Upper lobe of left lung (tissue), 6 donors: ENCODE measurements around the gene ZMYND11. TPM values are rescaled to one million over a fixed set of nuclear protein-coding genes. Genes with fewer than 3 reads are reported as not detected.

Experiments
- ATAC-seq, 2 donors: fragments of 200-7000 bp; cut with Tn5 transposase; one replicate each; pipeline ENCODE4 v1.9.1; 2022; ENCODE audit warnings: mild to moderate bottlenecking in 2 of 2, moderate library complexity in 2 of 2; ENCODE audit not compliant: low FRiP score in 2 of 2
- DNase-seq, 2 donors: peaks; one replicate each; pipeline ENCODE4 v3.0.0-alpha.2; 2019 to 2020
- H3K27ac ChIP-seq, 4 donors: fragments of 200-600 bp; sonication (generic); one replicate each; pipeline ENCODE4 v1.5.1; 2016 to 2019
- H3K27me3 ChIP-seq, 4 donors: fragments of 200-600 bp; sonication (generic); one replicate each; pipeline ENCODE4 v1.5.1; 2017 to 2019
- H3K36me3 ChIP-seq, 4 donors: fragments of 200-600 bp; sonication (generic); one replicate each; pipeline ENCODE4 v1.5.1; 2016 to 2019
- H3K4me1 ChIP-seq, 4 donors: fragments of 200-600 bp; sonication (generic); one replicate each; pipeline ENCODE4 v1.5.1; 2018 to 2019
- H3K4me3 ChIP-seq, 4 donors: fragments of 200-600 bp; sonication (generic); one replicate each; pipeline ENCODE4 v1.5.1; 2017 to 2019; ENCODE audit warnings: mild to moderate bottlenecking in 2 of 4, moderate library complexity in 1 of 4
- H3K9me3 ChIP-seq, 4 donors: fragments of 200-600 bp; sonication (generic); one replicate each; pipeline ENCODE4 v1.5.1; 2018 to 2019
- CTCF ChIP-seq, 6 experiments: fragments of 450-650 bp in 4 of 6; fragments of 200-600 bp in 2 of 6; sonication (generic) in 2 of 6; IDR thresholded peaks; one replicate each; pipeline ENCODE4 v1.5.1; 2016 to 2019; ENCODE audit warnings: antibody characterized with exemption in 6 of 6
- EP300 ChIP-seq, 4 donors: sonication (generic); formaldehyde crosslinking; IDR thresholded peaks; one replicate each; pipeline ENCODE4 v1.5.1; 2017; ENCODE audit warnings: antibody characterized with exemption in 4 of 4, control low read depth in 2 of 4
- POLR2A ChIP-seq, 4 donors: fragments of 450-650 bp; IDR thresholded peaks; one replicate each; pipeline ENCODE4 v1.5.1; 2016 to 2017; ENCODE audit warnings: antibody characterized with exemption in 4 of 4, mild to moderate bottlenecking in 2 of 4
- POLR2AphosphoS5 ChIP-seq, 2 donors: sonication (generic); formaldehyde crosslinking; IDR thresholded peaks; one replicate each; pipeline ENCODE4 v1.5.1; 2017; ENCODE audit warnings: antibody characterized with exemption in 2 of 2
- WGBS, 2 donors: methylation state at CpG; one replicate each; pipeline ENCODE4 v1.1.5; 2017 to 2018; 5-methylcytosine and 5-hydroxymethylcytosine counted together
- total RNA-seq, 6 donors: library from RNA; depleted of rRNA in 4 of 6; stranded (reverse); fragments of >200 nt in 4 of 6; gene quantifications; one replicate each; pipeline versions ENCODE4 v1.1.0 to v1.2.1, GENCODE V29; 2016 to 2021
- donor health status: DM: no; HTN: no; CAD: no; lungs with moderate emphysema.
- donor health status: DM: no; HTN: yes; CAD: no; lungs with severe emphysema.

The ZMYND11 gene
- total RNA-seq, 6 donors from 2014 or later: 46.1 to 76.5 (median 63.4) TPM

DNA sequence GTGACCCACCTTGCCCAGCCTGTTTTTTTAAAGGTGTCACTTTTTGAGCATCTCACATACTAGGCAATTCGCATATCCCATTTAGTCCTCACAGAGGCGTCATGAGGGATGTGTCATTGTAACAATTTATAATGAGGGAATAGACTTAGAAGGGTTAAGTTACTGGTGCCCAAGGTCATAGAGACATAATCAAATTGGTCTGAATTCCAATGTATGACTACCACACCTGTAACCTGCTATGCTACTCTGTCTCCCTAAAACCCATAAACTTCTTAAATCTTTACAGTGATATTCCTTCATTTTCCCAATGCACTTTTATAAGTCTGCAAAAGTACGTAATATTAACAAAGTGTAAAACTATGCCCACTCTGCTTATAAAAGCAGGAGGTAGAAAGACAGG lies 7.1 kb downstream of the ZMYND11 start:
- H3K4me1 ChIP-seq: peaks cover under 1 to 16% (median 10%) of the 10 kb centered on the region in 4 donors
- DNase-seq (no peak), ATAC-seq (no peak)
- H3K9me3 ChIP-seq: no peaks in the 10 kb centered on the region
- no peaks in the 10 kb centered on the region for H3K27me3 ChIP-seq
- WGBS, 2 donors: 91 to 95% methylated on average over 3 of the region's 3 CpGs
- no peak for TF ChIP-seq CTCF (IDR thresholded peaks at IDR 0.05)
- no peak for TF ChIP-seq EP300 (IDR thresholded peaks at IDR 0.05)
- no peak for TF ChIP-seq POLR2AphosphoS5 (IDR thresholded peaks at IDR 0.05)
- H3K36me3 ChIP-seq: no peaks in the 10 kb centered on the region
- H3K27ac ChIP-seq: no peak overlapping the region
- H3K4me3 ChIP-seq: no peak overlapping the region

DNA sequence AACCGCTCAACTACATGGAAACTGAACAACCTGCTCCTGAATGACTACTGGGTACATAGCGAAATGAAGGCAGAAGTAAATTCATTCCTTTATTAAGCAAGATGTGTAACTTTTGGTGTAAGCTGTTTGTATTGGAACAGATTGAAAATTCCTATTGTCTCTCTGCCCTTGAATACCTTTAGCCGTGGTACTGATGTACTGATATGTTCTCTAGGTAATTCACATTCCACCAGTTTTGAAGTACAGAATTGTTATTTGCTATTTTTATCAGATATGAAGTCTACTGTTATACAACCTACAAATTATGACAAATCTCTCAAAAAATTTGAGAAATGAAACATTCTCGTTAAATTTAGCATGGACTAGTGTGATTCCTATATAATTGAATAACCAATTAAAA lies 17.7 kb downstream of the ZMYND11 start:
- ATAC-seq (no peak), DNase-seq (no peak)
- Histone ChIP-seq H3K4me1 (peaks cover 0 to 2% (median 0%) of the 10 kb centered on the region in 4 donors), H3K9me3 (no peaks in the 10 kb centered on the region), H3K27me3 (no peaks in the 10 kb centered on the region), H3K27ac (no peak overlapping the region), H3K4me3 (no peak overlapping the region), H3K36me3 (no peaks in the 10 kb centered on the region)
- no peak for TF ChIP-seq EP300 (IDR thresholded peaks at IDR 0.05)
- WGBS, 2 donors: 75 to 82% methylated on average over 4 of the region's 4 CpGs

DNA sequence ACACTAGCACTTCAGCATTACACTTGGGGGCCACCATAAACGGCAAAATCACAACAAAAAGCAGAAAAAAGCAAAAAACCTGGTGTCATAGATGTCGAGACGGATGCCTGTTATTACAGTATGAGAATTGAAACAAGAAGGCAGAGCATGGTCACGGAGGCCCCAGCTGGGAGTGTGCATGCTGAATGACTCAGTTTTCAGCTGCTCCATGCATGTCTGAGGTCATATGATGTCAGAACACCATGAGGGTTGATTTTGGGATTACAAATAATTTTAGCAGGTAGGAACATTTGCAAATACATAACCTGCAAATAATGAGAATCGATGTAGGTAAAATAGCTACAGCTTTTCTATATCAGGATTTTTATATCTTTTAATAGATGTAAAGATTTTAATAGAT lies 19.1 kb downstream of the ZMYND11 start:
- peak in 1 of 2 donors; percentile 68 for ATAC-seq
- WGBS, 2 donors: 90 to 93% methylated on average over 5 of the region's 5 CpGs
- no peak overlapping the region for H3K27ac ChIP-seq

DNA sequence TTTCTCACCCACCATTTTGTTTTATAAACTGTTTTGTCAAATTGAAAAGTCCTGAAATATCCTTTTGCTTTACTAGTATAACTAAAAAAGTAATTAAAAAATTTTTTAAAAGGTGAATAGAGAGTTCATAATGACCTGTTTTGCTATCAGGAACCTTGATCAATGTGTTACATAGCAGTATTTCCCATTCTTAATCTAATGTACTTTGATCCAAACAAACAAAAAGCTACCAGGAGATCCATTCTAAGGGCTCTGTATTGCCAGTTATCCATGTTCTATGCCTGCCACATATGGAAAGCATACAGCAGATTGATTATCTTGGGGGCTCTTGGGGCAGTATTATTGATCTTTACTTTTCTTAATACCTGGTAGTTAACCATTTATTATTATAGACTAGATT lies 32.1 kb downstream of the ZMYND11 start:
- Histone ChIP-seq H3K4me3 (no peak overlapping the region), H3K27me3 (no peaks in the 10 kb centered on the region), H3K36me3 (no peaks in the 10 kb centered on the region), H3K27ac (no peak overlapping the region), H3K9me3 (no peaks in the 10 kb centered on the region), H3K4me1 (peaks cover 0 to 5% (median 0%) of the 10 kb centered on the region in 4 donors)
- ATAC-seq: no peak
- DNase-seq: no peak
- TF ChIP-seq POLR2A (IDR thresholded peaks at IDR 0.05) (no peak), CTCF (IDR thresholded peaks at IDR 0.05) (no peak), EP300 (IDR thresholded peaks at IDR 0.05) (no peak)

More for the DNA sequence above, 19.1 kb downstream of the ZMYND11 start:
- no peak overlapping the region for H3K4me3 ChIP-seq
- H3K9me3 ChIP-seq: no peaks in the 10 kb centered on the region
- no peak for TF ChIP-seq EP300 (IDR thresholded peaks at IDR 0.05)
- no peak for TF ChIP-seq CTCF (IDR thresholded peaks at IDR 0.05)
- TF ChIP-seq POLR2AphosphoS5 (IDR thresholded peaks at IDR 0.05): no peak
- no peak for TF ChIP-seq POLR2A (IDR thresholded peaks at IDR 0.05)
- DNase-seq: no peak
- H3K27me3 ChIP-seq: no peaks in the 10 kb centered on the region
- H3K36me3 ChIP-seq: no peaks in the 10 kb centered on the region
- peaks cover 0 to 2% (median 0%) of the 10 kb centered on the region in 4 donors for H3K4me1 ChIP-seq

DNA sequence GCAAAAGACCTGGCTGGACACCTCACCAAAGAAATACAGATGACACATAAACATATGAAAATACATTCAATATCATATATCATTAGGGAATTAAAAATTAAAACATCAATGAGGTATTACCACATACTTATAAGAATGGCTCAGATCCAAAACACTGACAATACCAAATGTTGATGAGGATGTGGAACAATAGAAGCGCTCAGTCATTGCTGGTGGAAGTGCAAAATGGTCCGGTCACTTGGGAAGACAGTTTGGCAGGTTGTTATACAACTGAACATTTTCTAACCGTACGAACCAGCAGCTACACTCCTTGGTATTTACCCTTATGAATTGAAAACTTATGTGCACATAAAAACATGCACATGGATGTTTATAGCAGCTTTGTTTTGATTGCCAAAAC lies 38.5 kb downstream of the ZMYND11 start:
- no peak for DNase-seq
- Histone ChIP-seq H3K4me3 (no peak overlapping the region), H3K4me1 (no peaks in the 10 kb centered on the region), H3K27me3 (no peaks in the 10 kb centered on the region), H3K9me3 (no peaks in the 10 kb centered on the region), H3K36me3 (no peaks in the 10 kb centered on the region), H3K27ac (no peak overlapping the region)
- WGBS, 2 donors: 52 to 58% methylated on average over 4 of the region's 4 CpGs
- no peak for ATAC-seq
- TF ChIP-seq CTCF (IDR thresholded peaks at IDR 0.05) (no peak), POLR2A (IDR thresholded peaks at IDR 0.05) (no peak), POLR2AphosphoS5 (IDR thresholded peaks at IDR 0.05) (no peak), EP300 (IDR thresholded peaks at IDR 0.05) (no peak)
